Measurements from ENCODE around the gene ADGRB3. TPM values are rescaled to one million over a fixed set of nuclear protein-coding genes. Genes with fewer than 3 reads are reported as not detected.

Gene ADGRB3
- total RNA-seq, 2 experiments from 2014 or later: not detected

DNA sequence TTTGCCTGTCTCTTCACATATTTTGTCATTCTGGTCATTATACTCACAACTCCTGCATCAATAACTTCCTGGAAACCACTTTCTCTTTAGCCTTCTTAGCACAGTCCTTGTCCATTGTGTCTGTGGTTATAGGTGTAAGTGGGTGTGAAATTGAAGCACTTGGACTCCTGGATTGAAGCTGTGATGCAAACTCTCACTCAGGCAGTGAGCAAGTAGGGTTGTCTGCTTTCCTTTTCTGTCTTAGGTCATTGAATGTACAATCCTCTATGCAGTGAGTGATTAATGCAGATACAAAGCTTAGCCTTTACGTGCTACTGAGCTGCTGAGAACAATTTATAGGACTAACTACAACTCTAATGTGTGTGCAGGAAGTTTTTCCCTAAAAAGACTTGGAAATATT, 54.8 kb downstream of the ADGRB3 start:
- DNase-seq: no peak
- H3K9me3 Mint-ChIP-seq: no peaks in the 10 kb centered on the region
- no peaks in the 10 kb centered on the region for H3K4me1 Mint-ChIP-seq (ENCODE audit: low read depth)
- H3K4me3 Mint-ChIP-seq: no peak overlapping the region
- peaks cover 3% of the 10 kb centered on the region for H3K27me3 Mint-ChIP-seq (ENCODE audit: low read depth)
- intact Hi-C loops (cut with micrococcal nuclease): no loop called here
- no peak overlapping the region for H3K27ac Mint-ChIP-seq
- CTCF ChIA-PET: interaction anchor here (0.5 kb wide), 1 partner anchor 53 kb away, joined by 5 read pairs; no protein-coding TSS in a partner anchor
- H3K36me3 Mint-ChIP-seq (ENCODE audit: low read depth): no peaks in the 10 kb centered on the region

DNA sequence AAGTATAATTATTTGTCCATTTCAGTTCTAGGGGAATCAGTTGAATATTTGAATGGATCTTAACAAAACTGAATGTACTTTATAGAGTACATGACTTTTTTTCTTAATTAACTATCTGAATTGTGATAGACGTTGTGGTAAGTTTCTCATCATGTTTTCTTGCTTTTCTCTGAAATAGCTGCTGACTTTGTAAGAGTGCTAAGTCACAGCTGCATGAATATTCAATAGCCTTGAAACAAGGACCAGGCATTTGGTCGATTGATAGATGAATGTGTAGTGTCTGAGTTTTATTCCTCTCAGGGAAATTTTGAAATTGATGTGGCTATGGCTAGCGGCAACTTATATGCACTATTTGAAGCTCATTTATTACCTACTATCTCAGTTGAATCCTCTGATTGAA, 56.0 kb downstream of the ADGRB3 start:
- Mint-ChIP-seq H3K27me3 (ENCODE audit: low read depth) (peaks cover 3% of the 10 kb centered on the region), H3K9me3 (no peaks in the 10 kb centered on the region), H3K4me3 (no peak overlapping the region), H3K27ac (no peak overlapping the region), H3K4me1 (ENCODE audit: low read depth) (no peaks in the 10 kb centered on the region), H3K36me3 (ENCODE audit: low read depth) (no peaks in the 10 kb centered on the region)
- intact Hi-C loops (cut with micrococcal nuclease): no loop called here
- no peak for DNase-seq
- CTCF ChIA-PET: no interaction called here

DNA sequence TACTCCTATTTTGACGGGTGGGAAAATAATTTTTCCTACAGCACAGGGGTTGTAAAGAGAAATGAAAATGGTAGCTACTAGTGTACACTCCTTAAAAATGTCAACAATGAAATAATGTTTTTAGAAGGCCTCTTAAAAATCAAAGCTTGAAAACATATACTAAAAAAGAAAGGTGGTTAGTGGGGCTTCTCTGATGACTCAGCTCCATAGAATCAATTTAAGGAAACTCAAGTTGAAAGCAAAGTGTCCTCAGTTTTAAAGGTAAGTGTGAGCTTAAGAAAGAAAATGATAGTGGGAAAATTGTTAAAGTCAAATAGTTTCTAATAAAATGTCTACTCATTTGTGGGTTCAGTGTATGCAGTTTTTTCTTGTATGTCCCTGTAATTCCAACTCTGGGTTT, 58.2 kb downstream of the ADGRB3 start:
- no peaks in the 10 kb centered on the region for H3K36me3 Mint-ChIP-seq (ENCODE audit: low read depth)
- no peak overlapping the region for H3K27ac Mint-ChIP-seq
- no peak overlapping the region for H3K4me3 Mint-ChIP-seq
- CTCF ChIA-PET: no interaction called here
- no peak for DNase-seq
- H3K27me3 Mint-ChIP-seq (ENCODE audit: low read depth): no peaks in the 10 kb centered on the region
- intact Hi-C loops (cut with micrococcal nuclease): no loop called here
- H3K4me1 Mint-ChIP-seq (ENCODE audit: low read depth): no peaks in the 10 kb centered on the region
- no peaks in the 10 kb centered on the region for H3K9me3 Mint-ChIP-seq

DNA sequence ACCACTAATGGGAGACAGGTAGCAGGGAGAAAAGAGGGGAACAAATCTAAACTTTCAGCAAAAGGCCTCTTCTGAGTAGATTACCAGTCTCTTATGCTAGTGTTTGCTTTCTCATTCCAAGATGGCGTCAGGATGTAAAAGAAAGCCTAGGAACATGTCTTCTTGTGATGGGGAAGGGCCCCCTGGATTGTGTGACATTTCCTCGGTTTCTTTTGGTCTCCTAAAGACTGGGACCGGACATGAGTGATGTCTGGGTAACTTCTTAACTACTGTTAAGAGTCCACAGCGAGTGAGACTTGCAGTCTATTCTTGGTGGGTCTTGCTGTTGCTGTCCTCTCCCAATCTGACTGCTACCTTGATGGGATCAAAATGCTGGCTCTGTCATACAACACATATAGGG, 60.3 kb downstream of the ADGRB3 start:
- Mint-ChIP-seq H3K9me3 (no peaks in the 10 kb centered on the region), H3K27me3 (ENCODE audit: low read depth) (no peaks in the 10 kb centered on the region), H3K36me3 (ENCODE audit: low read depth) (no peaks in the 10 kb centered on the region), H3K4me3 (no peak overlapping the region), H3K27ac (no peak overlapping the region), H3K4me1 (ENCODE audit: low read depth) (no peaks in the 10 kb centered on the region)
- no peak for DNase-seq
- CTCF ChIA-PET: no interaction called here
- intact Hi-C loops (cut with micrococcal nuclease): no loop called here

DNA sequence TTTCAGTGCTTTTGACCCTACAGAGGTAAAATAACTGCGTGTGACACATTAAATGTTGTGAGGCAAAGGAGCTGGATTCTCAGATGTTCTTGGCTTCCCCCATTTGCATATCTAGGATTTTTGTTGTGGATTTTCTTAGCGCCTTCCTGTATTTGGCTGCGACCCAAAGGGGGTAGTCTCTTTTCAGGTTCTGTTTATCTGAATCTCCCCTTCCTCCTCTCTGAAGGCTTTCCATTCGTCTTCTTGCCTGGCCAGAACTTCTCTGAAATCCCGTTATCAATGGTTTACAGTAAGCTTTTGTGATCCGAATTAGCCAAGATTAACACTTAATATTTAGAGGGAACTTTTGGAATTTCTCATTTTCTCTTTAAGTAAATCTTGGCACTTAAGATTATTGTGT, 60.8 kb downstream of the ADGRB3 start:
- Mint-ChIP-seq H3K27me3 (ENCODE audit: low read depth) (no peaks in the 10 kb centered on the region), H3K4me1 (ENCODE audit: low read depth) (no peaks in the 10 kb centered on the region), H3K36me3 (ENCODE audit: low read depth) (no peaks in the 10 kb centered on the region), H3K4me3 (no peak overlapping the region), H3K27ac (no peak overlapping the region), H3K9me3 (no peaks in the 10 kb centered on the region)
- no peak for DNase-seq
- CTCF ChIA-PET: no interaction called here
- intact Hi-C loops (cut with micrococcal nuclease): no loop called here

DNA sequence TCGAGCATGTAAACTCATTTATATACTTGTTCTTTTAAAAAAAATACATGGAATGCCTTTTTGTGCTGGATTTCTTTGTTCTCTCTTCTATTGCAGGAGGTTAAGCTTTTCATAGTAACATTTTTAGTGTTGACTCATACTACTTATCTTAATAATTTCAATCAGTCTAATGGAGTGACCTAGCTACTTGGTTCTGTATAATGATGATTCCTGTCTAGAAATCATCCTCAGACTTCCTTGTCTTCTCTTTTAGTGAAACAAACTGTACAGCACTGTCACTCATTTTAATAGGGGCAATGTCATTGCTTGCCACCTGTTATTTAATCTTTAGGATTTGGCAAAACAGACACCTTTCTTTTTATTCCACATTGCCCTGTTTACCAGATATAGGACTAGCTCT, 62.3 kb downstream of the ADGRB3 start:
- H3K4me3 Mint-ChIP-seq: no peak overlapping the region
- CTCF ChIA-PET: no interaction called here
- H3K36me3 Mint-ChIP-seq (ENCODE audit: low read depth): no peaks in the 10 kb centered on the region
- no peak overlapping the region for H3K27ac Mint-ChIP-seq
- intact Hi-C loops (cut with micrococcal nuclease): no loop called here
- no peak for DNase-seq
- H3K4me1 Mint-ChIP-seq (ENCODE audit: low read depth): no peaks in the 10 kb centered on the region
- no peaks in the 10 kb centered on the region for H3K9me3 Mint-ChIP-seq
- no peaks in the 10 kb centered on the region for H3K27me3 Mint-ChIP-seq (ENCODE audit: low read depth)

DNA sequence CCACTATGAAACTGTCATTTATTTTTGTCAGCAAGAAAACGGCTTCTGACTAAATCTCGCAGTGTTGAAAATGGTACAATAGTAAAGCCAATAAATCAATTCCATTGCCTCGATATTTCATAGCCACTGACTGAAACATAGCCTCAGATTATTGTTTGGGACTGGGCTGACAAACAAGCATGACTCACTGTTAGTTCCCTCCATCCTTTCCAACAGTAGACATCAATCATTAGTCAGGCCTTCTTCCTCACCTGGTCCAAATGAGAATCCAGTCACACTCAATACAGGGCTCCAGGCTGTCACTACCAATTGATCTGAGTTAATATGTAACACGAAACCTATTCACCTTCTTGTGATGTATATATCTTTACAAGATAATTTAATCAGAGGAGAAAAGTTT, 66.1 kb downstream of the ADGRB3 start:
- no peak overlapping the region for H3K4me3 Mint-ChIP-seq
- no peak for DNase-seq
- intact Hi-C loops (cut with micrococcal nuclease): no loop called here
- no peaks in the 10 kb centered on the region for H3K36me3 Mint-ChIP-seq (ENCODE audit: low read depth)
- H3K27ac Mint-ChIP-seq: no peak overlapping the region
- no peaks in the 10 kb centered on the region for H3K4me1 Mint-ChIP-seq (ENCODE audit: low read depth)
- CTCF ChIA-PET: no interaction called here
- H3K27me3 Mint-ChIP-seq (ENCODE audit: low read depth): no peaks in the 10 kb centered on the region
- H3K9me3 Mint-ChIP-seq: peaks cover 1% of the 10 kb centered on the region

DNA sequence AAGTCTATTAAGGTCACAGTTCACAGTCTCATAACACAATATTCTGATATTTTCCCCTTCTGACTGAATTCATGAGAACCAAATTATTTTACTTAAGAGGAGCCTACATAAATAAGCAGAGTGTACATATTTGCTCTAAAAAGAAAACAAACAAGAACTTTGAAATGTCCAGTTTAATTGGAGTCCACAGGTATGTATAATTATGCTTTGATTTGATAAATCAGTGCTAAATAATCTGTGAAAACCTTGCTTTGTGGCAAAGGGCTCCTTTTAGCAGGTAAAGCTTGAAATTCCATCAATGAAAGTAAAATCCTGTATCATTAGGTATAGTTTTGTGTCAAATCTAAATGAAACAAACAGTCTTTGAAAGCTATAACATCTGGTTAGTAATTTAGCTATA, 69.4 kb downstream of the ADGRB3 start:
- Mint-ChIP-seq H3K27me3 (ENCODE audit: low read depth) (no peaks in the 10 kb centered on the region), H3K4me3 (no peak overlapping the region), H3K36me3 (ENCODE audit: low read depth) (no peaks in the 10 kb centered on the region), H3K27ac (no peak overlapping the region), H3K4me1 (ENCODE audit: low read depth) (no peaks in the 10 kb centered on the region), H3K9me3 (peaks cover 1% of the 10 kb centered on the region)
- intact Hi-C loops (cut with micrococcal nuclease): no loop called here
- DNase-seq: no peak
- CTCF ChIA-PET: no interaction called here

DNA sequence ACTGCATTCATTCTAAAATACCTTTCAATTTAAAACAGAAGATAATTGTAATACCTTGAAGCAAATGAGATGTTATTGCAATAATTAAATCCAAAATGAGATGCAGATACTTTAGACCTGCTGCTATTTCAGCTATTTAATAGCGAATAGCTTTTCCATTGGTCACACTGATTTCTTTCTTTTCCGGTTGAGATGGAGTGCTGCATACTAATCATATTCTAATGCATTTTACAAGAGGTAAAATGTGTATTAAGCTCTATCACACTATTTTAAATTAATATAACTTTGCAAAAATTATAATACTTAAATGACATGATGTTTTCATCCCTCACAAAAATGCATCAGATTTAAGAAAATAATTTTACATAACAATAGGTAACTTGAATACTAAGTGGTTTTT, 74.0 kb downstream of the ADGRB3 start:
- no peaks in the 10 kb centered on the region for H3K36me3 Mint-ChIP-seq (ENCODE audit: low read depth)
- intact Hi-C loops (cut with micrococcal nuclease): no loop called here
- CTCF ChIA-PET: no interaction called here
- H3K9me3 Mint-ChIP-seq: peaks cover 1% of the 10 kb centered on the region
- H3K27me3 Mint-ChIP-seq (ENCODE audit: low read depth): peaks cover 2% of the 10 kb centered on the region
- H3K27ac Mint-ChIP-seq: no peak overlapping the region
- DNase-seq: no peak
- H3K4me1 Mint-ChIP-seq (ENCODE audit: low read depth): no peaks in the 10 kb centered on the region
- no peak overlapping the region for H3K4me3 Mint-ChIP-seq

DNA sequence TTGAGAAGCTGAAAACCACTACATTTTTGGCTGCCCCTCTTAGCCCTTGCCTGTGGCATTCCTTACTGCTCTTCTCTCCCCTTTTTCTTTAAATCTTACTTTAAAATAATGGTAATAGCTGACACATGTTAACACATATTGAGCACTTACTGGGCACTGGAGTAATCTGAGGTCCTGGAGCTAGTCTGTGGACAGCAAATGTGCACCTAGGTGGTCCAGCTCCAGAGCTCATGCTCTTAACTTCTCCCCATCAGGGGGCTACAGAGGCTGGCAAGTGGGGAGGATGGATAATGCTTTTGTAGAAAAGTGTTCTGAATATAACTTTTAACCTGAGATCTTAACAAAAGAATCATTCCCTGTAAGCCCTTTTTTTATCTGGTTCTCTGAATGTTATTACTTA, 74.8 kb downstream of the ADGRB3 start:
- H3K9me3 Mint-ChIP-seq: peaks cover 1% of the 10 kb centered on the region
- H3K27ac Mint-ChIP-seq: no peak overlapping the region
- H3K4me3 Mint-ChIP-seq: no peak overlapping the region
- intact Hi-C loops (cut with micrococcal nuclease): no loop called here
- CTCF ChIA-PET: no interaction called here
- no peak for DNase-seq
- H3K27me3 Mint-ChIP-seq (ENCODE audit: low read depth): peaks cover 2% of the 10 kb centered on the region
- H3K36me3 Mint-ChIP-seq (ENCODE audit: low read depth): no peaks in the 10 kb centered on the region
- no peaks in the 10 kb centered on the region for H3K4me1 Mint-ChIP-seq (ENCODE audit: low read depth)

DNA sequence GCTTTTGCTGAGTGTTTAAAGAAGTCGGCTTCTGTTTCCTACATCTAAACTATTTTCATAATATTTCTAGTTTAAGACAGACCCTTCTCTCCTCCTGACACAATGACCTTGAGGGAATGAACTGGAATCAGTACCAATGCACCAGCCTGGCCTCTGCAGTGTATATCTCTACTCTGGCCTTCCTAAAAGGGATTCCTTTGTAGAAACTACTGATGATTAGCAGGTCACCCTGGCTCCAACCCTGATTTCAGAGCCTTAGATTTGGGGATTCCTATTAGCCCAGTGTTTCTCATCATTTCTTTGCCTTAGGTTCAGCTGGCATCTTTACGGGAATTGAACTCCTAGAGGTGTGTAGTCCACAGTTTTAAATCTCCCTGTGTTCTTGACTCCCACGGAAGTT, 75.4 kb downstream of the ADGRB3 start:
- Mint-ChIP-seq H3K9me3 (no peaks in the 10 kb centered on the region), H3K27ac (no peak overlapping the region), H3K4me1 (ENCODE audit: low read depth) (no peaks in the 10 kb centered on the region), H3K36me3 (ENCODE audit: low read depth) (no peaks in the 10 kb centered on the region), H3K4me3 (no peak overlapping the region), H3K27me3 (ENCODE audit: low read depth) (peaks cover 2% of the 10 kb centered on the region)
- intact Hi-C loops (cut with micrococcal nuclease): no loop called here
- no peak for DNase-seq
- CTCF ChIA-PET: no interaction called here

DNA sequence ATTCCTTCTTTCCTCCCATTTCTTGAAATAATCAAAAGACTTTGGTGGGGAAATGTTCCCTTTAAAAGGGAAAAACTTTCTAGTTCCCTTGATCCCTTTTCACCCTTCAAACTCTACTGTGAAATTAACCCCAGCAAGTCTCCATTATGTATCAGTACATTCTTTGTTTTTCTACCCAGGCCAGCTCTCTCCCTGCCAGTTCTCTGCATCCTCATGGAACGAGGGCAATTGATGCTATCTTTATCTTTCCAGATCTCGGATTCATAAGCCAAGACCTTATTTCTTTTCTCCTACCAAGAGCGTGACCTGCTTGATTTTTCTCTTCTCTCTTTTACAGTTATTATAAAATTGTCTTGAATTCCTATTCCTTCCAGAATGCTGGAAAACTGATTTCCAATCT, 75.8 kb downstream of the ADGRB3 start:
- Mint-ChIP-seq H3K4me3 (no peak overlapping the region), H3K27ac (no peak overlapping the region), H3K36me3 (ENCODE audit: low read depth) (no peaks in the 10 kb centered on the region), H3K9me3 (no peaks in the 10 kb centered on the region), H3K4me1 (ENCODE audit: low read depth) (no peaks in the 10 kb centered on the region), H3K27me3 (ENCODE audit: low read depth) (peaks cover 2% of the 10 kb centered on the region)
- no peak for DNase-seq
- CTCF ChIA-PET: no interaction called here
- intact Hi-C loops (cut with micrococcal nuclease): no loop called here

DNA sequence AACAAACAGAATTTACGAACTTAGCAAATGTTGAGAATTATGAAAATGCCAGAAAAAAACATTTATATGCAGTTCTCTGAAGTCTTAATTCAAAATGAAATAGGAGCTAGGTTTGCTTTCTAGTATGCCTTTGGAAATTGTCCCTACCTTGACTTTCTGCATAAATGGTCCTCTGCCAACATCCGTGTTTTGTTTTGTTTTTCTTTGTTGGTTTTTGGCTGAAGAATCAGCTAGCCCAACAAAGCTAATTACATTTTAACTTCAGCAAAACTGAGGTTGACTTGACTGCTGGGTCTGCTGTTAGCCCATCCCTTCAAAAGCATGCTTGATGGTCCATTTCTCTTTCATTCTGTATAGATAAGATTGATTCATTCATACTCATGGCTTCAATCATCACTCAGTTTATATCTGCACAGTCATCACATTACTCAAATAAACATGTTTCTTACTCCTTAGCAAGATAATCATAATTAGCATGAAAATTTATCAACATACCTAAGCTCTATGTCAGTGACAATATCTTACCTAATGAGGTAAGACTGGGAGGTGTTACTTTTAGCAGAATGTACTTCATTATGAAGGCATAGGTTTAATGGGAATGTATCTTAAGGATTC, 76.4 kb downstream of the ADGRB3 start:
- H3K4me3 Mint-ChIP-seq: no peak overlapping the region
- CTCF ChIA-PET: no interaction called here
- H3K36me3 Mint-ChIP-seq (ENCODE audit: low read depth): no peaks in the 10 kb centered on the region
- H3K27ac Mint-ChIP-seq: no peak overlapping the region
- H3K9me3 Mint-ChIP-seq: no peaks in the 10 kb centered on the region
- DNase-seq: no peak
- no peaks in the 10 kb centered on the region for H3K4me1 Mint-ChIP-seq (ENCODE audit: low read depth)
- peaks cover 2% of the 10 kb centered on the region for H3K27me3 Mint-ChIP-seq (ENCODE audit: low read depth)
- intact Hi-C loops (cut with micrococcal nuclease): no loop called here

DNA sequence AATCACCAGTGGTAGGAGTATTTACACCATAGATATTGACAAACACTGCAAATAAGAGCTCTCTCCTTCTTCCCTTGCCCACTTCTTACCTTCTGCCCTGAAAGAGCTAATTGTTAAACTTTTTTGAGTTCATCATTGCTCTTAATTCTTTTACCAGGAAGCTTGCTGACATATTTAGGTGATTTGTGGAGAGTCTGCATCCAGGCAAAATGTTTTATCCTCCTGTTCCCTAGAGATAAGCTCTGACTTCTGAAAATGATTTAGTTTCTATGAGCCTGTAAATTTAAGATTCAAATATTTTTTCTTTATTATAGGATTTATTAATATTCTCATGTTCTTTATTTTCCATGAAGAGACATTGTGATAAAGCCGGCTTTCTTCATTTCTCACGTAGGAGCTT, 81.5 kb downstream of the ADGRB3 start:
- no peaks in the 10 kb centered on the region for H3K4me1 Mint-ChIP-seq (ENCODE audit: low read depth)
- CTCF ChIA-PET: no interaction called here
- no peaks in the 10 kb centered on the region for H3K36me3 Mint-ChIP-seq (ENCODE audit: low read depth)
- no peaks in the 10 kb centered on the region for H3K9me3 Mint-ChIP-seq
- H3K27me3 Mint-ChIP-seq (ENCODE audit: low read depth): peaks cover 7% of the 10 kb centered on the region
- intact Hi-C loops (cut with micrococcal nuclease): no loop called here
- DNase-seq: no peak
- no peak overlapping the region for H3K4me3 Mint-ChIP-seq
- no peak overlapping the region for H3K27ac Mint-ChIP-seq
